GM23338 (cell line): ENCODE measurements around the gene SP9. TPM values are rescaled to one million over a fixed set of nuclear protein-coding genes. Genes with fewer than 3 reads are reported as not detected.

Source experiments
- ATAC-seq: fragments of 200-7000 bp; cut with Tn5 transposase; 3 replicates; pipeline ENCODE4 v1.9.1; 2020
- DNase-seq: peaks from one replicate; pipeline ENCODE4 v3.0.0-alpha.2; 2015; ENCODE audit warnings: low spot score
- H2AFZ ChIP-seq: fragments of 200-600 bp; sonication (generic); 2 replicates; pipeline ENCODE4 v1.8.0; 2016; ENCODE audit warnings: antibody characterized with exemption, mild to moderate bottlenecking, moderate library complexity
- H3F3A ChIP-seq: fragments of 200-600 bp; sonication (generic); replicated peaks from 2 replicates; pipeline ENCODE4 v1.8.0; 2017; ENCODE audit warnings: antibody characterized with exemption, mixed run types, low read depth
- H3K27ac ChIP-seq: fragments of 200-600 bp; sonication (generic); 2 replicates; pipeline ENCODE4 v1.6.1; 2016; ENCODE audit warnings: low read depth
- H3K27me3 ChIP-seq: fragments of 200-600 bp; sonication (generic); 2 replicates; pipeline ENCODE4 v1.8.0; 2016; ENCODE audit warnings: mild to moderate bottlenecking, mixed run types, moderate library complexity; ENCODE audit not compliant: insufficient read depth
- H3K36me3 ChIP-seq: fragments of 200-600 bp; sonication (generic); 2 replicates; pipeline ENCODE4 v1.8.0; 2016; ENCODE audit warnings: mild to moderate bottlenecking; ENCODE audit not compliant: insufficient read depth
- H3K4me1 ChIP-seq: fragments of 200-600 bp; sonication (generic); 2 replicates; pipeline ENCODE4 v1.8.0; 2016; ENCODE audit warnings: mild to moderate bottlenecking, moderate library complexity; ENCODE audit not compliant: insufficient read depth
- H3K4me2 ChIP-seq: fragments of 200-600 bp; sonication (generic); 2 replicates; pipeline ENCODE4 v1.7.1; 2017; ENCODE audit warnings: mixed run types
- H3K4me3 ChIP-seq: fragments of 200-600 bp; sonication (generic); 2 replicates; pipeline ENCODE4 v1.6.1; 2016; ENCODE audit warnings: mixed run types
- H3K79me2 ChIP-seq: fragments of 200-600 bp; sonication (generic); replicated peaks from 2 replicates; pipeline ENCODE4 v1.8.0; 2017; ENCODE audit warnings: mild to moderate bottlenecking; ENCODE audit not compliant: insufficient read depth
- H3K9me2 ChIP-seq: fragments of 200-600 bp; sonication (generic); 2 replicates; pipeline ENCODE4 v1.8.0; 2017; ENCODE audit not compliant: insufficient read depth
- H4K20me1 ChIP-seq: fragments of 200-600 bp; sonication (generic); replicated peaks from 2 replicates; pipeline ENCODE4 v1.8.0; 2017; ENCODE audit warnings: mild to moderate bottlenecking; ENCODE audit not compliant: insufficient read depth
- H3K27ac Mint-ChIP-seq: 2 replicates; pipeline ENCODE4 v1.8.0; 2020; ENCODE audit warnings: inconsistent platforms, mild to moderate bottlenecking, moderate library complexity, mixed read lengths
- H3K27me3 Mint-ChIP-seq: 3 replicates; pipeline ENCODE4 v1.8.0; 2022; ENCODE audit warnings: low read depth, mild to moderate bottlenecking, moderate library complexity, mixed read lengths, inconsistent platforms; ENCODE audit not compliant: insufficient read depth, poor library complexity
- H3K36me3 Mint-ChIP-seq: 3 replicates; pipeline ENCODE4 v1.8.0; 2021; ENCODE audit warnings: low read depth, mild to moderate bottlenecking, inconsistent platforms, moderate library complexity, mixed read lengths
- H3K4me1 Mint-ChIP-seq: 3 replicates; pipeline ENCODE4 v1.8.0; 2020; ENCODE audit warnings: mild to moderate bottlenecking, inconsistent platforms, mixed read lengths
- H3K4me3 Mint-ChIP-seq: 3 replicates; pipeline ENCODE4 v1.8.0; 2021; ENCODE audit warnings: moderate library complexity, mild to moderate bottlenecking, inconsistent platforms, mixed read lengths
- H3K9me3 Mint-ChIP-seq: 3 replicates; pipeline ENCODE4 v1.8.0; 2020; ENCODE audit warnings: moderate library complexity, mild to moderate bottlenecking, inconsistent platforms, mixed read lengths
- CREB1 ChIP-seq: fragments of 250-450 bp; sonication (Bioruptor Pico); IDR thresholded peaks from 2 replicates; pipeline ENCODE4 v1.5.0; 2020; ENCODE audit warnings: low read depth, mild to moderate bottlenecking, moderate library complexity
- EZH2 ChIP-seq: fragments of 200-600 bp; sonication (generic); IDR thresholded peaks from one replicate; pipeline ENCODE4 v1.8.0; 2017; ENCODE audit warnings: antibody characterized with exemption, mild to moderate bottlenecking, low read depth; ENCODE audit not compliant: unreplicated experiment
- EZH2phosphoT487 ChIP-seq: fragments of 200-600 bp; sonication (generic); IDR thresholded peaks from one replicate; pipeline ENCODE4 v1.8.1; 2018; ENCODE audit warnings: antibody characterized with exemption; ENCODE audit not compliant: unreplicated experiment
- JUNB ChIP-seq: IDR thresholded peaks from one replicate; pipeline ENCODE4 v1.6.1; 2016; ENCODE audit warnings: antibody characterized with exemption; ENCODE audit not compliant: unreplicated experiment
- NANOG ChIP-seq: IDR thresholded peaks from 2 replicates; pipeline ENCODE4 v1.6.1; 2016; ENCODE audit warnings: antibody characterized with exemption, borderline replicate concordance
- POLR2AphosphoS5 ChIP-seq: IDR thresholded peaks from 2 replicates; pipeline ENCODE4 v1.6.1; 2016; ENCODE audit warnings: antibody characterized with exemption, low read depth
- STAT1 ChIP-seq: IDR thresholded peaks from one replicate; pipeline ENCODE4 v1.6.1; 2016; ENCODE audit warnings: antibody characterized with exemption; ENCODE audit not compliant: unreplicated experiment
- ZNF114 ChIP-seq: fragments of 250-450 bp; sonication (Bioruptor Pico); IDR thresholded peaks from 2 replicates; pipeline ENCODE4 v1.5.0; 2020; ENCODE audit warnings: mild to moderate bottlenecking, moderate library complexity
- ZNF331 ChIP-seq: fragments of 250-450 bp; sonication (Bioruptor Pico); IDR thresholded peaks from 2 replicates; pipeline ENCODE4 v1.5.0; 2020; ENCODE audit warnings: low read depth, mild to moderate bottlenecking, moderate library complexity
- polyA plus RNA-seq: library from polyadenylated mRNA; unstranded; fragments of >200 nt; fragmentation: Nextera tagmentation; extraction: Ambion mirVana; gene quantifications from 2 replicates; pipeline ENCODE4 v1.2.1, GENCODE V29; 2016
- total RNA-seq: library from RNA; depleted of rRNA; stranded (reverse); fragments of >200 nt; shearing (Covaris generic); gene quantifications from 2 replicates; pipeline ENCODE4 v1.2.3, GENCODE V29; 2014
- TF ChIP-seq, protein P1 (sequence below): IDR thresholded peaks from 2 replicates; pipeline ENCODE4 v1.6.1; 2016; ENCODE audit warnings: antibody characterized with exemption
- TF ChIP-seq, protein P2 (sequence below), 2 experiments: fragments of 200-600 bp in 1 of 2; sonication (generic) in 1 of 2; conservative IDR thresholded peaks; 2 replicates each; pipeline versions ENCODE4 v1.5.1 to v1.6.1; 2016 to 2017; ENCODE audit warnings: antibody characterized with exemption in 2 of 2, low read depth in 2 of 2, mild to moderate bottlenecking in 2 of 2, moderate library complexity in 1 of 2
- TF ChIP-seq, protein P3 (sequence below): IDR thresholded peaks from one replicate; pipeline ENCODE4 v1.6.1; 2018; ENCODE audit warnings: antibody characterized with exemption; ENCODE audit not compliant: unreplicated experiment
- TF ChIP-seq, protein P4 (sequence below): fragments of 250-450 bp; sonication (Bioruptor Pico); IDR thresholded peaks from 2 replicates; pipeline ENCODE4 v1.5.0; 2020; ENCODE audit warnings: mild to moderate bottlenecking, moderate library complexity

Gene SP9
- total and polyA plus RNA-seq, 2 experiments from 2014 or later, result 0.49 TPM; not detected in 1

DNA sequence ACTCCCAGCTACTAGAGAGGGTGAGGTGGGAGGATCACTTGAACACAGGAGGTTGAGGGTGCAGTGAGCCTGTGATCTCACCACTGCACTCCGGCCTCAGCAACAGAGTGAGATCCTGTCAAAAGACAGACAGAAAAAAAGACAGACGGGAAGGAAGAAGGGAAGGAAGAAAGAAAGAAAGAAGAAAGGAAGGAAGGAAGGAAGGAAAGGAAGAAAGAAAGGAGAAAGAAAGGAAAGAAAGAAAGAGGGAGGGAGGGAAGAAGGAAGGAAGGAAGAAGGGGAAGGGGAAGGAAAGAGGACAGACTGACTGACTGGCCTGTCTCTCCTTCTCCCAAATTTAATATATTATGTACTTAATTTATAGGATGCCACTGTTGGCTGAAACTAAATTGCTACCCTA is 21.6 kb downstream of the SP9 start:
- no peak overlapping the region for H2AFZ ChIP-seq
- no peak for ATAC-seq
- Mint-ChIP-seq H3K36me3 (peaks cover 5% of the 10 kb centered on the region; the same call in 1 of the 3 replicates), H3K4me1 (no peaks in the 10 kb centered on the region), H3K9me3 (0 out of 3 replicates have a peak, but pooled peaks cover 2% of the 10 kb centered on the region), H3K27ac (no peak overlapping the region), H3K27me3 (peaks cover 2% of the 10 kb centered on the region), H3K4me3 (no peak overlapping the region)
- no peaks in the 10 kb centered on the region for H4K20me1 ChIP-seq
- H3K79me2 ChIP-seq, result no peaks in the 10 kb centered on the region
- H3K4me1 ChIP-seq, result no peaks in the 10 kb centered on the region
- DNase-seq, result no peak
- no peaks in the 10 kb centered on the region for H3K9me2 ChIP-seq
- TF ChIP-seq POLR2AphosphoS5, result no peak
- no peak for TF ChIP-seq STAT1
- TF ChIP-seq CREB1 (CRISPR knock-in tag), result no peak
- no peak for TF ChIP-seq ZNF114 (CRISPR knock-in tag)
- TF ChIP-seq, protein P1, sequence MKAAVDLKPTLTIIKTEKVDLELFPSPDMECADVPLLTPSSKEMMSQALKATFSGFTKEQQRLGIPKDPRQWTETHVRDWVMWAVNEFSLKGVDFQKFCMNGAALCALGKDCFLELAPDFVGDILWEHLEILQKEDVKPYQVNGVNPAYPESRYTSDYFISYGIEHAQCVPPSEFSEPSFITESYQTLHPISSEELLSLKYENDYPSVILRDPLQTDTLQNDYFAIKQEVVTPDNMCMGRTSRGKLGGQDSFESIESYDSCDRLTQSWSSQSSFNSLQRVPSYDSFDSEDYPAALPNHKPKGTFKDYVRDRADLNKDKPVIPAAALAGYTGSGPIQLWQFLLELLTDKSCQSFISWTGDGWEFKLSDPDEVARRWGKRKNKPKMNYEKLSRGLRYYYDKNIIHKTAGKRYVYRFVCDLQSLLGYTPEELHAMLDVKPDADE, result no peak
- TF ChIP-seq NANOG, result no peak
- TF ChIP-seq, protein P2, sequence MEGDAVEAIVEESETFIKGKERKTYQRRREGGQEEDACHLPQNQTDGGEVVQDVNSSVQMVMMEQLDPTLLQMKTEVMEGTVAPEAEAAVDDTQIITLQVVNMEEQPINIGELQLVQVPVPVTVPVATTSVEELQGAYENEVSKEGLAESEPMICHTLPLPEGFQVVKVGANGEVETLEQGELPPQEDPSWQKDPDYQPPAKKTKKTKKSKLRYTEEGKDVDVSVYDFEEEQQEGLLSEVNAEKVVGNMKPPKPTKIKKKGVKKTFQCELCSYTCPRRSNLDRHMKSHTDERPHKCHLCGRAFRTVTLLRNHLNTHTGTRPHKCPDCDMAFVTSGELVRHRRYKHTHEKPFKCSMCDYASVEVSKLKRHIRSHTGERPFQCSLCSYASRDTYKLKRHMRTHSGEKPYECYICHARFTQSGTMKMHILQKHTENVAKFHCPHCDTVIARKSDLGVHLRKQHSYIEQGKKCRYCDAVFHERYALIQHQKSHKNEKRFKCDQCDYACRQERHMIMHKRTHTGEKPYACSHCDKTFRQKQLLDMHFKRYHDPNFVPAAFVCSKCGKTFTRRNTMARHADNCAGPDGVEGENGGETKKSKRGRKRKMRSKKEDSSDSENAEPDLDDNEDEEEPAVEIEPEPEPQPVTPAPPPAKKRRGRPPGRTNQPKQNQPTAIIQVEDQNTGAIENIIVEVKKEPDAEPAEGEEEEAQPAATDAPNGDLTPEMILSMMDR (conservative IDR thresholded peaks at IDR 0.05; ENCODE audit: low read depth in 2 of 2), result no peak
- TF ChIP-seq, protein P3, sequence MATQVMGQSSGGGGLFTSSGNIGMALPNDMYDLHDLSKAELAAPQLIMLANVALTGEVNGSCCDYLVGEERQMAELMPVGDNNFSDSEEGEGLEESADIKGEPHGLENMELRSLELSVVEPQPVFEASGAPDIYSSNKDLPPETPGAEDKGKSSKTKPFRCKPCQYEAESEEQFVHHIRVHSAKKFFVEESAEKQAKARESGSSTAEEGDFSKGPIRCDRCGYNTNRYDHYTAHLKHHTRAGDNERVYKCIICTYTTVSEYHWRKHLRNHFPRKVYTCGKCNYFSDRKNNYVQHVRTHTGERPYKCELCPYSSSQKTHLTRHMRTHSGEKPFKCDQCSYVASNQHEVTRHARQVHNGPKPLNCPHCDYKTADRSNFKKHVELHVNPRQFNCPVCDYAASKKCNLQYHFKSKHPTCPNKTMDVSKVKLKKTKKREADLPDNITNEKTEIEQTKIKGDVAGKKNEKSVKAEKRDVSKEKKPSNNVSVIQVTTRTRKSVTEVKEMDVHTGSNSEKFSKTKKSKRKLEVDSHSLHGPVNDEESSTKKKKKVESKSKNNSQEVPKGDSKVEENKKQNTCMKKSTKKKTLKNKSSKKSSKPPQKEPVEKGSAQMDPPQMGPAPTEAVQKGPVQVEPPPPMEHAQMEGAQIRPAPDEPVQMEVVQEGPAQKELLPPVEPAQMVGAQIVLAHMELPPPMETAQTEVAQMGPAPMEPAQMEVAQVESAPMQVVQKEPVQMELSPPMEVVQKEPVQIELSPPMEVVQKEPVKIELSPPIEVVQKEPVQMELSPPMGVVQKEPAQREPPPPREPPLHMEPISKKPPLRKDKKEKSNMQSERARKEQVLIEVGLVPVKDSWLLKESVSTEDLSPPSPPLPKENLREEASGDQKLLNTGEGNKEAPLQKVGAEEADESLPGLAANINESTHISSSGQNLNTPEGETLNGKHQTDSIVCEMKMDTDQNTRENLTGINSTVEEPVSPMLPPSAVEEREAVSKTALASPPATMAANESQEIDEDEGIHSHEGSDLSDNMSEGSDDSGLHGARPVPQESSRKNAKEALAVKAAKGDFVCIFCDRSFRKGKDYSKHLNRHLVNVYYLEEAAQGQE, result no peak
- TF ChIP-seq ZNF331 (CRISPR knock-in tag), result no peak
- TF ChIP-seq JUNB, result no peak
- TF ChIP-seq EZH2, result no peak
- TF ChIP-seq, protein P4, sequence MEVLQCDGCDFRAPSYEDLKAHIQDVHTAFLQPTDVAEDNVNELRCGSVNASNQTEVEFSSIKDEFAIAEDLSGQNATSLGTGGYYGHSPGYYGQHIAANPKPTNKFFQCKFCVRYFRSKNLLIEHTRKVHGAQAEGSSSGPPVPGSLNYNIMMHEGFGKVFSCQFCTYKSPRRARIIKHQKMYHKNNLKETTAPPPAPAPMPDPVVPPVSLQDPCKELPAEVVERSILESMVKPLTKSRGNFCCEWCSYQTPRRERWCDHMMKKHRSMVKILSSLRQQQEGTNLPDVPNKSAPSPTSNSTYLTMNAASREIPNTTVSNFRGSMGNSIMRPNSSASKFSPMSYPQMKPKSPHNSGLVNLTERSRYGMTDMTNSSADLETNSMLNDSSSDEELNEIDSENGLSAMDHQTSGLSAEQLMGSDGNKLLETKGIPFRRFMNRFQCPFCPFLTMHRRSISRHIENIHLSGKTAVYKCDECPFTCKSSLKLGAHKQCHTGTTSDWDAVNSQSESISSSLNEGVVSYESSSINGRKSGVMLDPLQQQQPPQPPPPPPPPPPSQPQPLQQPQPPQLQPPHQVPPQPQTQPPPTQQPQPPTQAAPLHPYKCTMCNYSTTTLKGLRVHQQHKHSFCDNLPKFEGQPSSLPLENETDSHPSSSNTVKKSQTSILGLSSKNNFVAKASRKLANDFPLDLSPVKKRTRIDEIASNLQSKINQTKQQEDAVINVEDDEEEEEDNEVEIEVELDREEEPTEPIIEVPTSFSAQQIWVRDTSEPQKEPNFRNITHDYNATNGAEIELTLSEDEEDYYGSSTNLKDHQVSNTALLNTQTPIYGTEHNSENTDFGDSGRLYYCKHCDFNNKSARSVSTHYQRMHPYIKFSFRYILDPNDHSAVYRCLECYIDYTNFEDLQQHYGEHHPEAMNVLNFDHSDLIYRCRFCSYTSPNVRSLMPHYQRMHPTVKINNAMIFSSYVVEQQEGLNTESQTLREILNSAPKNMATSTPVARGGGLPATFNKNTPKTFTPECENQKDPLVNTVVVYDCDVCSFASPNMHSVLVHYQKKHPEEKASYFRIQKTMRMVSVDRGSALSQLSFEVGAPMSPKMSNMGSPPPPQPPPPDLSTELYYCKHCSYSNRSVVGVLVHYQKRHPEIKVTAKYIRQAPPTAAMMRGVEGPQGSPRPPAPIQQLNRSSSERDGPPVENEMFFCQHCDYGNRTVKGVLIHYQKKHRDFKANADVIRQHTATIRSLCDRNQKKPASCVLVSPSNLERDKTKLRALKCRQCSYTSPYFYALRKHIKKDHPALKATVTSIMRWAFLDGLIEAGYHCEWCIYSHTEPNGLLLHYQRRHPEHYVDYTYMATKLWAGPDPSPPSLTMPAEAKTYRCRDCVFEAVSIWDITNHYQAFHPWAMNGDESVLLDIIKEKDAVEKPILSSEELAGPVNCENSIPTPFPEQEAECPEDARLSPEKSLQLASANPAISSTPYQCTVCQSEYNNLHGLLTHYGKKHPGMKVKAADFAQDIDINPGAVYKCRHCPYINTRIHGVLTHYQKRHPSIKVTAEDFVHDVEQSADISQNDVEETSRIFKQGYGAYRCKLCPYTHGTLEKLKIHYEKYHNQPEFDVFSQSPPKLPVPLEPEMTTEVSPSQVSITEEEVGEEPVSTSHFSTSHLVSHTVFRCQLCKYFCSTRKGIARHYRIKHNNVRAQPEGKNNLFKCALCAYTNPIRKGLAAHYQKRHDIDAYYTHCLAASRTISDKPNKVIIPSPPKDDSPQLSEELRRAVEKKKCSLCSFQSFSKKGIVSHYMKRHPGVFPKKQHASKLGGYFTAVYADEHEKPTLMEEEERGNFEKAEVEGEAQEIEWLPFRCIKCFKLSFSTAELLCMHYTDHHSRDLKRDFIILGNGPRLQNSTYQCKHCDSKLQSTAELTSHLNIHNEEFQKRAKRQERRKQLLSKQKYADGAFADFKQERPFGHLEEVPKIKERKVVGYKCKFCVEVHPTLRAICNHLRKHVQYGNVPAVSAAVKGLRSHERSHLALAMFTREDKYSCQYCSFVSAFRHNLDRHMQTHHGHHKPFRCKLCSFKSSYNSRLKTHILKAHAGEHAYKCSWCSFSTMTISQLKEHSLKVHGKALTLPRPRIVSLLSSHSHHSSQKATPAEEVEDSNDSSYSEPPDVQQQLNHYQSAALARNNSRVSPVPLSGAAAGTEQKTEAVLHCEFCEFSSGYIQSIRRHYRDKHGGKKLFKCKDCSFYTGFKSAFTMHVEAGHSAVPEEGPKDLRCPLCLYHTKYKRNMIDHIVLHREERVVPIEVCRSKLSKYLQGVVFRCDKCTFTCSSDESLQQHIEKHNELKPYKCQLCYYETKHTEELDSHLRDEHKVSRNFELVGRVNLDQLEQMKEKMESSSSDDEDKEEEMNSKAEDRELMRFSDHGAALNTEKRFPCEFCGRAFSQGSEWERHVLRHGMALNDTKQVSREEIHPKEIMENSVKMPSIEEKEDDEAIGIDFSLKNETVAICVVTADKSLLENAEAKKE (CRISPR knock-in tag), result no peak
- TF ChIP-seq EZH2phosphoT487, result no peak
- no peak overlapping the region for H3K27ac ChIP-seq
- no peaks in the 10 kb centered on the region for H3K27me3 ChIP-seq
- no peak overlapping the region for H3K4me2 ChIP-seq
- no peak overlapping the region for H3K4me3 ChIP-seq
- H3K36me3 ChIP-seq, result no peaks in the 10 kb centered on the region
- H3F3A ChIP-seq, result no peaks in the 10 kb centered on the region
